SK-N-MC (cell line): Measurements from ENCODE around the gene CFD.

ENCODE experiments used
- EZH2 ChIP-seq: fragments of 200-600 bp; sonication (generic); IDR thresholded peaks from one replicate; pipeline ENCODE4 v1.6.1; 2017; ENCODE audit warnings: antibody characterized with exemption
- POLR2AphosphoS5 ChIP-seq: IDR thresholded peaks from 2 replicates; pipeline ENCODE4 v1.6.1; 2012; ENCODE audit warnings: mild to moderate bottlenecking, low read depth, low read length, borderline replicate concordance

- TF ChIP-seq POLR2AphosphoS5 = no peak
- no peak for TF ChIP-seq EZH2
These were observed 15.5 kb upstream of the CFD start for GRCh38 chr19:843836-844545.
